Activated CD8-positive, alpha-beta memory T cell treated with anti-CD3 and anti-CD28 coated beads for 36 hours (primary cell): ENCODE measurements around the gene CPT2. TPM values are rescaled to one million over a fixed set of nuclear protein-coding genes. Genes with fewer than 3 reads are reported as not detected.

Source experiments
- CTCF ChIA-PET: fragments of 350-600 bp; sonication (Branson Sonifier 250); formaldehyde crosslinking; loops from one replicate; lab custom pipeline; 2021; ENCODE audit warnings: antibody characterized with exemption; lab: Charles Lee
- POLR2A ChIA-PET: fragments of 350-600 bp; sonication (Branson Sonifier 250); formaldehyde crosslinking; loops from one replicate; lab custom pipeline; 2021; ENCODE audit warnings: antibody characterized with exemption; lab: Charles Lee
- total RNA-seq, 2 experiments: library from RNA; stranded (reverse); gene quantifications; one replicate each; pipeline ENCODE4 v1.2.3, GENCODE V29; 2021

Gene CPT2
- total RNA-seq, 2 experiments from 2014 or later, result 19.6 to 21.6 TPM

GRCh38 chr1:53254011-53254640 lies 57.5 kb downstream of the CPT2 start:
- ChIA-PET CTCF (no interaction called here), POLR2A (no interaction called here)

- CTCF ChIA-PET, result no interaction called here
- POLR2A ChIA-PET, result no interaction called here
Measured at GRCh38 chr1:53255031-53255430, 58.4 kb downstream of the CPT2 start.

GRCh38 chr1:53256511-53257453 lies 60.2 kb downstream of the CPT2 start:
- POLR2A ChIA-PET, result no interaction called here
- CTCF ChIA-PET, result no interaction called here

GRCh38 chr1:53257454-53258081 lies 60.9 kb downstream of the CPT2 start:
- ChIA-PET CTCF (no interaction called here), POLR2A (no interaction called here)

GRCh38 chr1:53258216-53258615 lies 61.6 kb downstream of the CPT2 start:
- POLR2A ChIA-PET, result no interaction called here

GRCh38 chr1:53259932-53260331 lies 63.3 kb downstream of the CPT2 start:
- CTCF ChIA-PET, result interaction anchor here (1.2 kb wide), 1 partner anchor 134 kb away, joined by 5 read pairs; no protein-coding TSS in a partner anchor

More at GRCh38 chr1:53258216-53258615, 61.6 kb downstream of the CPT2 start:
- CTCF ChIA-PET, result no interaction called here

GRCh38 chr1:53260631-53261247 lies 64.1 kb downstream of the CPT2 start:
- POLR2A ChIA-PET, result interaction anchor here (0.9 kb wide), 1 partner anchor 23 kb away, joined by 3 read pairs; no protein-coding TSS in a partner anchor
- CTCF ChIA-PET, result no interaction called here

More at GRCh38 chr1:53259932-53260331, 63.3 kb downstream of the CPT2 start:
- POLR2A ChIA-PET, result interaction anchor here (0.9 kb wide), 1 partner anchor 23 kb away, joined by 3 read pairs; no protein-coding TSS in a partner anchor

- POLR2A ChIA-PET, result no interaction called here
- CTCF ChIA-PET, result interaction anchor here (0.5 kb wide), 1 partner anchor 16 kb away, joined by 3 read pairs; no protein-coding TSS in a partner anchor
Measured at GRCh38 chr1:53262000-53262399, 65.4 kb downstream of the CPT2 start.

Other genes with a start within 250 kb of the CPT2 start
- not detected for gene PODN, start 134.6 kb upstream of the CPT2 start, total RNA-seq
- not detected for gene SLC1A7, start 54.2 kb upstream of the CPT2 start, total RNA-seq
- gene CZIB, start 23.8 kb downstream of the CPT2 start, total RNA-seq, result 10 to 100 TPM; 47.9 to 48.2 TPM
- 100 to 1,000 TPM; 113 to 119 TPM for gene MAGOH, start 41.7 kb downstream of the CPT2 start, total RNA-seq
- gene LRP8, start 131.2 kb downstream of the CPT2 start, total RNA-seq, result 10 to 100 TPM; 56.7 to 59.5 TPM